ENCODE measurements around the gene NVL.
A peak's percentile ranks its signal among the peaks of the same experiment; 100 is the strongest.
"Not testable (repeated sequence)": the region's sequence is repeated elsewhere in the genome, so short reads cannot be mapped to it uniquely, and the experiment has no call there.

The NVL gene

DNA sequence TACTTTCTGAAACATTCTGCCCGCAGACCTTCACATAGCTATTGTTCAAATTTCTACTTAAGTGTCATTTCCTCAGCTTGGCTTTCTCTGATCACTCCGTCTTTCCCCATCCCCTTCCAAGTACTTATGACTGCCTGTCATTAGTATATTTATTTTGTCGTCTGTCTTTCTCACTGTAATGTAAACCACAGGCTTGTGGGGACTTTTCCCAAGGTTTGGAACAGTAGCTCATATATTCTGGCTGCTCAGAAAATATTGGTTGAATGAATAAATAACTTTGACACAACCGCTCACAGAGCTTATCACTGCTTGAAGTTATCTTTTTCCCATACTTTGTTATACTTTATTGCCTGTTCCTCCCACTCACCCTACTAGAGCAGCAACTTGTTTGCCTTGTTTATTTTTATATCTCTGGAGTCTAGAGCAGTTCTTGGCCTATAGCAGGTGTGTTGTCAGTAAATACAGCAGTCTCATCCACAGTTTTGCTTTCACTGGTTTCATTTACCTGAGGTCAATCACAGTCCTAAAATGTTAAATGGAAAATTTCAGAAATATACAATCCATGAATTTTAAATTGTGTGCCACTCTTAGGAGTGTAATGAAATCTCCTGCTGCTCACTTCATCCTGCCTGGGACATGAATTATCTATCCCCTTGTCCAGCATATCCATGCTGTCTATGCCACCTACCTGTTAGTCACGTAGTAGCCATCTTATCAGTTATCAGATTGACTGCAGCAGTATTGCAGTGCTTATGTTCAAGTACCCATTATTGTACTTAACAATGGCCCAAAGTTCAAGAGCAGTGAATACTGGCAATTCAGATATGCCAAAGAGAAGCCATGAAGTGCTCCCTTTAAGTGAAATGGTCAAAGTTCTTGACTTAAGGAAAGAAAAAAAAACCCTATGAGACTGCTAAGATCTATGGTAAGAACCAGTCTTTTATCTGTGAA is 24.3 kb upstream of the NVL start:
- Histone ChIP-seq H3K4me3 (ENCODE audit: low read depth, low read length) (no peak overlapping the region), H3K9me3 (ENCODE audit: control insufficient read depth, insufficient read depth, low read length) (peaks cover 6% of the 10 kb centered on the region; the same call in 1 of the 2 replicates), H3K27me3 (ENCODE audit: control insufficient read depth, insufficient read depth, low read length) (no peaks in the 10 kb centered on the region), H3K27ac (ENCODE audit: low read depth, low read length) (no peak overlapping the region), H3K4me1 (ENCODE audit: control insufficient read depth, insufficient read depth, low read length) (peaks cover 16% of the 10 kb centered on the region), H3K36me3 (ENCODE audit: control insufficient read depth, insufficient read depth, low read length) (no peaks in the 10 kb centered on the region), H3K9ac (ENCODE audit: low read depth, low read length) (no peak overlapping the region)

- not testable (repeated sequence) for H3K4me3 ChIP-seq (ENCODE audit: low read depth, low read length); H3K36me3 ChIP-seq (ENCODE audit: control insufficient read depth, insufficient read depth, low read length); H3K9me3 ChIP-seq (ENCODE audit: control insufficient read depth, insufficient read depth, low read length); H3K27me3 ChIP-seq (ENCODE audit: control insufficient read depth, insufficient read depth, low read length); H3K27ac ChIP-seq (ENCODE audit: low read depth, low read length); H3K9ac ChIP-seq (ENCODE audit: low read depth, low read length); H3K4me1 ChIP-seq (ENCODE audit: control insufficient read depth, insufficient read depth, low read length)
Observed at GRCh38 chr1:224352436-224353085, 22.6 kb upstream of the NVL start.

- not testable (repeated sequence) for H3K9me3 ChIP-seq (ENCODE audit: control insufficient read depth, insufficient read depth, low read length); H3K4me1 ChIP-seq (ENCODE audit: control insufficient read depth, insufficient read depth, low read length); H3K27ac ChIP-seq (ENCODE audit: low read depth, low read length); H3K36me3 ChIP-seq (ENCODE audit: control insufficient read depth, insufficient read depth, low read length); H3K27me3 ChIP-seq (ENCODE audit: control insufficient read depth, insufficient read depth, low read length); H3K4me3 ChIP-seq (ENCODE audit: low read depth, low read length); H3K9ac ChIP-seq (ENCODE audit: low read depth, low read length)
Observed at GRCh38 chr1:224349716-224350115, 19.7 kb upstream of the NVL start.

- H3K9ac ChIP-seq (ENCODE audit: low read depth, low read length): no peak overlapping the region
- no peaks in the 10 kb centered on the region for H3K36me3 ChIP-seq (ENCODE audit: control insufficient read depth, insufficient read depth, low read length)
- no peaks in the 10 kb centered on the region for H3K27me3 ChIP-seq (ENCODE audit: control insufficient read depth, insufficient read depth, low read length)
- H3K9me3 ChIP-seq (ENCODE audit: control insufficient read depth, insufficient read depth, low read length): peaks cover 26% of the 10 kb centered on the region
- H3K4me3 ChIP-seq (ENCODE audit: low read depth, low read length): no peak overlapping the region
- no peak overlapping the region for H3K27ac ChIP-seq (ENCODE audit: low read depth, low read length)
- H3K4me1 ChIP-seq (ENCODE audit: control insufficient read depth, insufficient read depth, low read length): no peaks in the 10 kb centered on the region
Observed at GRCh38 chr1:224348137-224348536, 18.2 kb upstream of the NVL start.

GRCh38 chr1:224343679-224344078 is 13.7 kb upstream of the NVL start:
- peaks cover 29% of the 10 kb centered on the region for H3K9me3 ChIP-seq (ENCODE audit: control insufficient read depth, insufficient read depth, low read length)
- H3K4me3 ChIP-seq (ENCODE audit: low read depth, low read length): no peak overlapping the region
- no peaks in the 10 kb centered on the region for H3K36me3 ChIP-seq (ENCODE audit: control insufficient read depth, insufficient read depth, low read length)
- H3K27ac ChIP-seq (ENCODE audit: low read depth, low read length): no peak overlapping the region
- H3K9ac ChIP-seq (ENCODE audit: low read depth, low read length): no peak overlapping the region
- peaks cover 12% of the 10 kb centered on the region for H3K4me1 ChIP-seq (ENCODE audit: control insufficient read depth, insufficient read depth, low read length)
- H3K27me3 ChIP-seq (ENCODE audit: control insufficient read depth, insufficient read depth, low read length): no peaks in the 10 kb centered on the region

- peaks cover 29% of the 10 kb centered on the region for H3K9me3 ChIP-seq (ENCODE audit: control insufficient read depth, insufficient read depth, low read length)
- H3K27me3 ChIP-seq (ENCODE audit: control insufficient read depth, insufficient read depth, low read length); H3K36me3 ChIP-seq (ENCODE audit: control insufficient read depth, insufficient read depth, low read length): not testable (repeated sequence)
- peaks cover 12% of the 10 kb centered on the region for H3K4me1 ChIP-seq (ENCODE audit: control insufficient read depth, insufficient read depth, low read length)
- peak overlapping the region; percentile 60 for H3K4me3 ChIP-seq (ENCODE audit: low read depth, low read length)
- peak overlapping the region; percentile 71 for H3K9ac ChIP-seq (ENCODE audit: low read depth, low read length)
- H3K27ac ChIP-seq (ENCODE audit: low read depth, low read length): peak overlapping the region; percentile 98
Observed at GRCh38 chr1:224340453-224341384, 10.7 kb upstream of the NVL start.

GRCh38 chr1:224339442-224340033 is 9.6 kb upstream of the NVL start:
- Histone ChIP-seq H3K27me3 (ENCODE audit: control insufficient read depth, insufficient read depth, low read length) (no peaks in the 10 kb centered on the region), H3K9ac (ENCODE audit: low read depth, low read length) (peak overlapping the region; percentile 73), H3K9me3 (ENCODE audit: control insufficient read depth, insufficient read depth, low read length) (peaks cover 23% of the 10 kb centered on the region), H3K4me3 (ENCODE audit: low read depth, low read length) (0 out of 2 replicates have a peak overlapping the region, but pooled peaks have one; percentile 36), H3K4me1 (ENCODE audit: control insufficient read depth, insufficient read depth, low read length) (peaks cover 12% of the 10 kb centered on the region), H3K36me3 (ENCODE audit: control insufficient read depth, insufficient read depth, low read length) (no peaks in the 10 kb centered on the region), H3K27ac (ENCODE audit: low read depth, low read length) (peak overlapping the region; percentile 96)

GRCh38 chr1:224338150-224338838 is 8.3 kb upstream of the NVL start:
- Histone ChIP-seq H3K27ac (ENCODE audit: low read depth, low read length) (peak overlapping the region; percentile 96), H3K9me3 (ENCODE audit: control insufficient read depth, insufficient read depth, low read length) (peaks cover 11% of the 10 kb centered on the region), H3K4me1 (ENCODE audit: control insufficient read depth, insufficient read depth, low read length) (peaks cover 20% of the 10 kb centered on the region), H3K9ac (ENCODE audit: low read depth, low read length) (no peak overlapping the region), H3K4me3 (ENCODE audit: low read depth, low read length) (no peak overlapping the region), H3K36me3 (ENCODE audit: control insufficient read depth, insufficient read depth, low read length) (no peaks in the 10 kb centered on the region), H3K27me3 (ENCODE audit: control insufficient read depth, insufficient read depth, low read length) (no peaks in the 10 kb centered on the region)

DNA sequence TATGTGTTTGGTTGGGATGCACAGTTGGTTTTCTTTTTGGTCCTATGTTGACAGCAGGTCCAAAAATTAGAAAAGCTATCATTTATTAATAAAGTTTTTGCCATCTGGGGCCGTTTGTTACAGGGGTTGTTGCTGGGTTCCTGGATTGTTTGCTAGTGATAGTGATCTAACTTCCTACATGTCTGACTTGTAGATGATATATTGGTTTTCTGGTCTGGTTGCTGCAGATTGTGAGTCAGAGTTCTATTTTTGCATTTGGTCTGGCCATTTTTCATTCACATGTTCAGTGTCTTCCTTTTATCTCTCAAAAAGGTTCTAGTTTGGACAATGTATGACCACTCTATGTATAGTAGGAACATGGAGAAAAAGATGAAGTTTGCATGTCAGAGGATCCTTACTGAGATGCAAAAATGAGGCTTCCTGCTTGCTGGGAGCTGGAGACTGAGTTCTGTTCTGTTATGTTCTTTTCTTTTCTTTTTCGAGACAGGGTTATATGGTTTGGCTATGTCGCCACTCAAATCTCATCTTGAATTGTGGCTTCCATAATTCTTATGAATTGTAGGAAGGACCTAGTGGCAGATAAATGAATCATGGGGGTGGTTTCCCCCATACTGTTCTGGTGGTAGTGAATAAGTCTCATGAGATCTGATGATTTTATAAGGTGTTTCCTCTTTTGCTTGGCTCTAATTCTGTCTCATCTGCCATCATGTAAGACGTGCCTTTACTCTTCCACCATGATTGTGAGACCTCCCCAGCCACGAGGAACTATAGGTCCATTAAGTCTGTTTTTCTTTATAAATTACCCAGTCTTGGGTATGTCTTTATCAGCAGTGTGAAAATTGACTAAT is 4.2 kb upstream of the NVL start:
- H3K9me3 ChIP-seq (ENCODE audit: control insufficient read depth, insufficient read depth, low read length): no peaks in the 10 kb centered on the region
- no peak overlapping the region for H3K4me3 ChIP-seq (ENCODE audit: low read depth, low read length)
- H3K27ac ChIP-seq (ENCODE audit: low read depth, low read length): no peak overlapping the region
- no peaks in the 10 kb centered on the region for H3K36me3 ChIP-seq (ENCODE audit: control insufficient read depth, insufficient read depth, low read length)
- H3K27me3 ChIP-seq (ENCODE audit: control insufficient read depth, insufficient read depth, low read length): no peaks in the 10 kb centered on the region
- H3K4me1 ChIP-seq (ENCODE audit: control insufficient read depth, insufficient read depth, low read length): peaks cover 9% of the 10 kb centered on the region
- H3K9ac ChIP-seq (ENCODE audit: low read depth, low read length): no peak overlapping the region

Data from HUES48 (cell line).